Mucosa of gallbladder (tissue), 1 donor: ENCODE results near the gene GABBR2. TPM values are rescaled to one million over a fixed set of nuclear protein-coding genes. Genes with fewer than 3 reads are reported as not detected.

Experiments
- DNase-seq: peaks from one replicate; pipeline ENCODE4 v3.0.0-alpha.2; 2020; ENCODE audit warnings: low spot score
- total RNA-seq: library from RNA; stranded (reverse); gene quantifications from one replicate; pipeline ENCODE4 v1.2.1, GENCODE V29; 2021
- donor health status: DM: no; HTN: no; CAD: no.

The GABBR2 gene
- total RNA-seq, 1 donor from 2014 or later, result 0.29 TPM

DNA sequence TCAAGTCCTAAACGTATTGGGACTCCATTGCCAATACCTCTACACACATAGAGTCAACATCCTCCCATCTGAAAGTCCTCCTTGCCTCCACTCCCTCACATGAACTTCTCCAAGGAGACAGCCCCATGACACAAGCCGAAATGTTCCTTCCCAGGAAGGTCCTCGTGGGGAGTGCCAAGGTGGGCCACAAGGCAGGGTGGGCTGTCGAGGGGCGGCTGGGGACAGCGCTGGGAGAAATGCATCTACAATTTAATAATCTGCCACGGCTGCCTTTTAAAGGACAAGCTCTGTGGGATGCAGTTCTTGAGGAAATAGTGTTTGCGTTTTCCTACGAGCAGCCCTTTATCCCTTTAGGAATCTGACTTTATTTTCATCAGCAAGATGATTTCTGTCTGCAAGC lies 138.7 kb downstream of the GABBR2 start:
- DNase-seq, result peak; percentile 7

DNA sequence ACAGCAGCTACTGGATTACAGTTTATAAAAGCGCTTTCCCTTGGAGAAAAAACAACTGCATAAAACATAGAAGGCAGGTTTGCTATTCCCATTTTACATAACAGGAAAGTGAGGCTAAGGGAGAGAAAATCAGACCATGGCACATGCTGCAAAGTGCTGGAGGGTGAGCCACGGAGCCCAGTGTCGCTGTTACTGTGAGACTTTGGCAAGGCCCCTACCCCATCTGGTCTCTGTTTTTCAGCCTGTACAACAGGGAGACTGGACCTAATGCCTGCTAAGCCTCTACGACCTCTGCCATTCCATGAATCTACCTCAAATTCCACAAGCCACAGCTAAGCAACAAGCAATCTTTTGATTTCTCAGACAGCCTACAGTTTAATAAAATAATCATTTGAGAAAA lies 139.2 kb downstream of the GABBR2 start:
- peak; percentile 6 for DNase-seq

DNA sequence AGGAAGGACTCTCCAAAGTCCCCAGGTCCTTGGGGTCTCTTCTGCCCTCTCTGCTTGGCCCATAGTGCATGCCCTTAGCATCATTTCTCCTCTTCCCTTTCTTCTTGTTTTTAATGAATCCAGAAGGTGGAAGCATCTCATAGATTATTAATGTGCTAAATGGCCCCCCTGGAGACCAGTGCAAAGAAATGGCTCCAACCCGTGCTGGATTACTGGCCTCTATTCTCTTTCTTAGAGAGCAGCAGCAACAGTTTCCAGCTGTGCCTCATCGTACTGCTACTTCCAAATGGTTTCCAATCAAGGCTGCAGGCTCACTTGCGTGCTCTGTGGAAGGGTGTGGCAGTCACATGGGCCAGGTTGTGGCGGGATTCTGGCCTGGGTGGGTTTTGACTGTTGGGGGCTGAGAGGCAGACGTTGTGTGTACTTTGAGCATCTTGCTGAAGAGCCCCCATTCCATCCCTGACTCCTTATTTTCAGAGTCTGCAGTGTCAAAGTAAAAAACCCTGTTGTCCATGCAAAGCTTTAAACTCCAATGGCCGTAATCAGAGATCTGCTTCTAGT lies 139.7 kb downstream of the GABBR2 start:
- peak; percentile 2 for DNase-seq

DNA sequence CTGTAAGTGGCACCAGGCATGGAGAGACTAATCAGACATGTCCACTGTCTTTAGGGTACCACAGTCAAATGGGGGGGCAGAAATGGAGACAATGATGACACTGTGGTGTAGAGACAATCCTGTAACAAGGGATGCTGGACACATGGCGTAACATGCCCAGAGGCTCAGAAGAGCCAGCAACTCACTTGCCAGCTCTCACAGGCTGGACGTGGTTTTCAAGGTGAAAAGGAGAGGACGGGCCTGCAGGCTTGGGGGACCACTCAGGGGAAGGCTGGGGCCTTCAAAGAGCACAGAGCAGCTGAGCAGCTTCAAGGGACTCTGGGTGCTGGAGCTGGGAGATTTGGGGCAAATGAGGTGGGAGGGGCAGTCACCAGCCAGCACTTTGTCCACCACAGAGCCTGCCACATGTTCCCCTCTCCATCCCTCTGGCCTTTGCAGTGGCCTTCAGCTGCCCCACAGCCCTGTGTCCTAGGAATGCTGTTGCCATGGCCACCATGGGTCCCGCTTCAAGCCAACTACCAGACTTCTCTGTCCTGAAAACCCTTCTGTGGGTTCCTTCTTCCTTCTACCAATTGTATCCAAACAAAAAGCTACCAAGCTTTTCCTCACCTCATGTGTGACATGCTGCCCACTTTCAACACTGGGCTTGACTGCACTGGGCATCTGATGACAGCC lies 140.4 kb downstream of the GABBR2 start:
- DNase-seq, result peak; percentile 2

DNA sequence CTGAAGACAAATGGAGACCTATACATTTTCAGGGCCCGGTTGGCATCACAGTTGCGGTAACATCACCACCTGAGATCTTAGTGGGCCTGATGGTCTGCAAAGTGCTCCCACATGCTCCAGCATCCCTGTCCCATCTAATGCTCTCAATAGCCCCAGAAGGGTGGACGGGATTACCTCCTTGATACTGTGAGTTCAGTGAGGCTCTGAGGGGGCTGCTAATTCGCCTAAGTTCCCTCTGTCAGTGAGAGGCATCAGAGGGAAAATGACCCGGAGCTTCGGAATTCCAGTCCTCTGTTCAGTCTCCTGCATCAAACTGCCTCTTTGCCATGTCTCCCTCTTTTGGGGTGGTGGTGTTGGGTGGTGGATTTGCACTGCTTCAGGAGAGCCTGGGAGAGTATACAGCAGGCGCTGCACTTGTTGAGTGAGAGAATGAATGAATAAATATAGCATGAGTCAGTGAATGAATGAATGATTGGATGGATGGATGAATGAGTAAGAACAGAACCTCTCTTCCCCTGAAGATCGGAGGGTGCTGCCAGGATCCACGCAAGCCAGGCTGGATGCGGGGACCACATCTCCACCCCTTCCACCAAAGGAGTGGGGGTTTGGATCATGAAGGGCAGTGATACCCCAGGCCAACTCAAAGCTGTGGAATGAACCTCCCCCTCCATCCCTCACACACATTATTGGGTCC lies 141.0 kb downstream of the GABBR2 start:
- DNase-seq, result peak; percentile 4

DNA sequence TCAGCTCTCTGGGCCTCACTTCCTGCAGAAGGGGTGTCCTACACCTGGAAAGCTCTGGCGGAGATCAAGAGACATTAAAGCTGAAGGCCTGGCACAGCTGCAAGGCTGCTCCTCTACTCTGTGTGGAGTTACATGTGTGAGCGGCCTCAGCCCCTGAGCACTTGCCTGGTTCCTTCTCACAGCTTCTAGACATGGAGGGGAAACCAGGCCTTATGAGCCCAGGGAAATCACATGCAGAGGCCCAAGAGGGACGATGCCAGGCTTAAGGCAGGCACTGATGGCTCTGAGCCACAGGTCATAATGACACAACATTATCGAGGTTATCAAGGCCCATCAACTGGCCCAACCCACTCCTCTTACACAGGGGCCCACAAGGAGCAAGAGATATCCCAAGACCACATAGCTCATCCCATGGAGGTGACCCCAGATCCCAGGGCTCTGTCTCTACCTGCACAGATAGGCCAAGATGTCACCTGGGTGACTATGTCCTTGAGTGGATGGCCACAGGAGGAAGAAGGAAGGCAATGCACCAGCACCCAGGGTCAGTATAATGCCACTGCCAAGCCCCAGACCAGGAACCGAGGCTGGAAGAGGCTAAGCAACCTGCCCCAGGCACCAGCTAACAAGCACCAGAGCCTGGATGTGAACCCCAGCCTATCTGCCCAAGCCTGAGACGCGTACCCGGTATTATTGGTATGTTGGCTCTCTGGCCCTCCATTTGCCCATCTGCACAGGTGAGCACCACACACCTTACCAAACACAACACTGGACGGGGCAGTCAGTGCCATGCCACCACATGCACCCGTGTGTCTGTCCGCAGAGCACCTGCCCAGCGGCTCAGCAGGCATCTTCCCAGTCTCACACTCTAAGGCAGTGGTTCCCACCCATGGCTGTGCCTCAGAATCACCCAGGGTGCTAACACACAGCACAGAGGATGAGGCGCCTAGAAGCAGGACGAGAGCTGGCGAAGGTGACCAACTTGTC lies 143.3 kb downstream of the GABBR2 start:
- peak; percentile 7 for DNase-seq

DNA sequence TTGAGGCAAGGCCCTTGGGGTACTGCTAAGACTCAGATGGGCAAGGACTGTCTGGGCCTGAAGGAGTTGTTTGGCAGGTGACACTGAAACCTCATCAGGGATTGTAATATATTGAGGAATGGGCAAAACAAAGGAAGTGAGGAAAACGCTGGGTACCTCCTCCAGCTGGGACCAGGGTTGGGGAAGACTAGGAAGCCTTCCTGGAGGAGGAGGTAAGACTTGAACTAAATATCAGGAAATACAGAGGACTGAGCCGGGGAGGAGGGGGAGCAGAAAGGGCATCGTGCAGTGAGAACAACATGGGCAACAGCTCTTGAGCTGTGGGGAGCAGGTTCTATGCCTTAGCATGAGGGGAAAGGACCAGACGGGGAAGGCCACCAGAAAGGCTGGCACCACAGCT lies 144.0 kb downstream of the GABBR2 start:
- peak; percentile 9 for DNase-seq

DNA sequence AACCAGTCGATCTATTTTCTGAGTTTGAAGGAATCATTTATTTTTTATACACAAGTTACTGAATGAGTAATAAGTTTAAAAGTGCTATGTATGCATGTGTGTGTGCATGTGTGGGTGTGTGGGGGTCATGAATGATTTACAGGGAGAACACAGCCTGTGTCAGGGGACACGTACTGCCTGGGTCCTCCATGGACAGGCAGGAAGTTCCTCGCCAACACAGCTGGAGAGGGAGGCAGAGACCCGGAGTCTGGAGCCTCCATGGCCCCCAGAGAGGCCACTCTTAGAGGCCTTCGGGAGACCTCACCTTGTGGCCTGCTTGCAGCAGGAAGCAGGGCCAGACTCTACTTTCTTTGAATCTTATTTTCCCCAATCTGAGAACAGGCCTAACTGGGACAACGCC lies 144.7 kb downstream of the GABBR2 start:
- peak; percentile 4 for DNase-seq

DNA sequence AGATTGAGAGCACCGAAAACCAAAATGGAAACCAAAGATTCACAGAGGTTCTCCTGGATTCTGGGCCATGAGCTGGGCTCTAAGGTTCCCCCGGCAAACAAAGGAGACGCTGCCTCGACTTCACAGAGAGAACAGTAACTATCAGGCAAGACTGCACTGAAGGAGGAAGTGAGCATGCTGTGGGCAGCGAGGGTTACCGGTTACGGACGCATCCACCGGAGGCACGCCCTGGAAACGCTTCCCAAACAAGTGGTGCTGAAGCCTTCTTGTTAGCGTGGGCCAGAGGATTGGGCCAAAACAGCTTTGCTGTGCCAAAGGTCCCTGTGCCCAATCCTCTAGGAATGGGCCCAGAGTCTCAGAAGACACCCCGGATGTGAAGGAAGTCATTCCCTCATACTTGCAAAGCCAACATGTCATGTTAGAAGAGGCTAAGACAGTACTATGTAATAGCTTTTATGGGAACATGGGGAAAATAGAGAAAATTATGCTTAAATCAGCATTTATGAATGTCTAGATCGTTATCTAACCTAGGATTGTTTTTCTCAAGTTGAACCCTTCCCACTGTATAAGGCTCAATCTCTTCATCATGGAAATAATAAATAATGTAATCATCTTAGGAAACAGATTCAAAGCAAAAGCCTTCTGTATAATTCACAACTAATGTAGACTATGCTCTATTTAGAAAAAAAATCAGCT lies 145.4 kb downstream of the GABBR2 start:
- peak; percentile 1 for DNase-seq

DNA sequence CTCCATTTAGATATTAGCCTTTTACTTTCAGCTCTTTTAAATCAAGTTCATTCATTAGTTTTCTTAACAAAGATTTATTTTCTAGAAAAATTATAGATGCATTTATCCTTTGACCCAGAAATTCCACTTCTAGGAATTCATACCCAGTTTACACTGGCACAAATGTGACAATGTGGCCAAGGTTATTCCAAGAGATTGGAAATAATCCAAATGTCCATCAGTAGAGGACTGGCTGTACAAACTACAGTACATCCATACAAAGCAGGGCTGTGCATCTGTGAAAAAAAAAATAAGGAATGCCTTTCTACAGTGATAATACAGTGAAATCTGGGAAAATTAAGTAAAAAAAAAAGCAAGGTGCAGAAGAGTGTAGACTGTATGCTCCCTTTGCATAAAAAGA lies 149.2 kb downstream of the GABBR2 start:
- DNase-seq, result no peak

DNA sequence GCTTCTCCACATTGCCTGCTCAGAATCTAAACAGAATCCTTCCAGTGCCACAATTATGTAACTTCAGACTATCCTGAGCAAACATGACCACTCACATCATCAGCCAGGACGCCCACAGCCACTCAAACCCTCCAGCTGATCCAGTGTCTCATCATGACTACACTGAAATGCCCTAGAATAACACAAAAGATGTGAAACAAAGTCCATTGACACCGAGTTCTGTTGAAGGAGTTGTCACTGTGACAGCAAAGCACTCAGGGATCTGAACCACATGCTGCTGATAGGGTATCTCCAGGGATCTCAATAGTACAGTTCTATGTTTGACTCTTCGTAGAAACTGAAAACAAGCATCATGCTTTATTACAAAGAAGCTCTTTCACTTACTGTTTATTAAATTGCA lies 150.2 kb downstream of the GABBR2 start:
- no peak for DNase-seq

DNA sequence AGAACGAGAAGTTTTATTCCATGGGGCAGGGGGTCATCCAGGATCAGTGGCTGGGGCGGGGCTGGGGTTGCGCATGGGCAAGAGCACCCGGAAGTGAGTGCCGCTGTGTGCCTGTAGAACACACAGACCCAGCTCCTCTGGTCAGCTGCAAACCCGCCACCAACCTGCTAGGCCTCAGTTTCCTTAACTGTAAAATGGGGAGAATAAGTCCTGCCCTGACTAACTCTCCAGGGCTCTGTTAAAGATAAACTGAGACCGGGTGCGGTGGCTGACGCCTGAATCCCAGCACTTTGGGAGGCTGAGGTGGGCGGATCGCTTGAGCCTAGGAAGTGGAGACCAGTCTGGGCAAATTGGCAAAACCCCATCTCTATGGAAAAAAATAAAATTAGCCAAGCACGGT lies 152.2 kb downstream of the GABBR2 start:
- no peak for DNase-seq

DNA sequence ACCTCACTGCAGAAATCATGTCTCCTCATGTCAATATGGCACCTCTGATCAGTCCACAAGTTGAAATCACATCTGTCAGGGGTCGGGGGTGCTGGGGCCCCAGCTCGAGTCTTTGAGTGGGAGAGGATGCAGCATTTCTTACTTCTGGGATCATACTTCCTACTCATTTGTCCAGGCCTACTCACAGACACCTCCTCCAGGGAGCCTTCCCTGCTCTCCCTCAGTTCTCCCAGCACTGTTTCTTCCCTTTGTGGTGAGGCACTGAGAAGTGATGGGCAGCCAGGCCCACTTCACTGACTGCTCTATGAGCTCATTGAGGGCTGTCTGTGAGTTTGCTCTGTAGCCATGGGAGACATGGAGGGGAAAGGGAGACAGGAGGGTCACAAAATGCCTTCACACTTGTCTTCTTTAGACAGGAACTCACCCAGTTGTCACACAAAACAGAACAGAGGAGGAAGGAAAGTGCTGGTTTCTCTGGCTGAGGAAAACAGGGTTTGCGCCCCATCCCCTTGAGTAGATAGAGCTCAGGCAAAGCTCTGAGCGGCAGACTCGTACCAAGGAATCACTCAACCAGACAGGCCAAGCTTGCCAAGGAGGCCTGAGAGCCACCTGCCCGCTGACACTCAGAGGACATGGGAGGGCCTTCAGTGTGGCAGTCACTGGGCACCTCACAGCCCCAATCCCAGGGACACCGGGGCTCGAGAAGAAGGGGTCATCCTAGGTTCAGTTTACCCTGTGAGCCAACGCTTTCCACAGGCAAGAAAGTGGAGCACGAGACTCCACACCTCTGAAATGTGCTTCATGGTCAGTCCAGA lies 152.9 kb downstream of the GABBR2 start:
- DNase-seq, result no peak

DNA sequence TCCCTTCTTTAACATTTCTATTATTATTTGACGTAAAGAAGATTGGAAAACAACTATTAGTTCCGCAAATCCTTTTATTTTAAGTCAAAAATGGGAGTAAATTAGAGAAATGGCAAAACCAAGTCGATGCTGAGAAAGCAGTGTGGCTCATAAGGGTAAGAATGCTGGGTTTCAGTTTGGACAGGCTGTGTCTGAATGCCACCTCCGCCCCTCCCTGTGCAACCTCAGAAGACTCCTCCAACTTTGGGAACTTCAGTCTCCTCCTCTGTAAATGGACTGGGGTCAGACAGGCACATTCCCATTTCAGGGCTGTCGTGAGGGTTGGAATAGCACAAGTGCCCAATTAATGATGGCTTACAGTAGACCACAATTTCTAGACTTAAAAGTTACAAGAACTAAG lies 154.0 kb downstream of the GABBR2 start:
- DNase-seq, result no peak

DNA sequence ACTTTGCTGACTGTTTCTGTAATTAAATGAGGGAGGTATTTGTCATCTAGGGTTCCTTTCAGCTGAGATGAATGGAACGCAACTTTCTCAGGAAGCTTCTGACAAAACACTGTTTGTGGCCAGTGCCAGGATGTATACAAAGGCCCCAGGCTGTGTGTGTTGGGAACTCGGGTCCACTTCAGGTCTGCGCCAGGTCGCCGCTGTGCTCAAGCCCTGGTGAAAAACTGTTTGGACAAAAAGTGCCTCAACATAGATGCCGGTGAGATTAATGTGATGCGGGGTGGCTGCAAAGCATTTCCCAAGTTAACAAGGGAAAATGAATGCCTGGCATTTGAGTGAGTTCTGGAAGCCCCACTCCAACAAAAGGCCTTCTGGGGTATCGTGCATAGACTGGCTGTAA lies 156.4 kb downstream of the GABBR2 start:
- peak; percentile 6 for DNase-seq

DNA sequence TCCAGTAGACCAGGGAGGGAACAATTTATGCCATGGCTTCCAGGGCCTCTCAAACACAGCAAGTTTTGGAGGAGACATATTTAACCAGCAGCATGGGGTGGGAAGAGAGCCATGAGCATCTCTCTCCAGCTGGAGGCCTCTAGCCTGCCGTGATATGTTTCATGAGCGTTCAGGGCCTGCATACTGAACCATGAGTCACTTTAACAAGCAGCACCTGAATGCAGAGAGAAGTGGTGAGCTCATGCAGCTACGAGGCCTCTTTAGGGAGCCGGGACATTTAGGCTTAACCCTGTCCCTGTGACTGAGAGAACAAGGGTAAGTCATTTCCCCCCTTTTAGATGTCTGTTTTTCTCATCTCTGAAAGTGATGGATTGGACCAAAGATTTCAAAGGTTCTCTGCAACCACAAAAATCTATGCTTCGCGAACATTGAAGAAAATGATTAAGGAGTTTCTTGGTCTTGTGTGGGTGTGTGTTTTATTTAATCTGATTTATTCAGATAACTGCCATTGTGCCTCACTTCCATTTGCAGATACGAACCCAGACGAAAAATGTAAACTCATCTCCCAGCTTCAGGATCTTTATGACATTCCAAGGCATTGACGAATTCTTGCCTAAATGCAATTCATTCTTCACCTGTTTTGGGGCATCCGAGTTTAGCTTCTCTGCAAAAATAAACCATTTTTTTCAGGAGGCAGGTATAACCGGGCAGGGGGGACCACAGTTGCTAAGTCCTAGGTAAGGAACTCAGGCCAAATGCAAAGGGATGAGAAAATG lies 157.0 kb downstream of the GABBR2 start:
- peak; percentile 2 for DNase-seq

DNA sequence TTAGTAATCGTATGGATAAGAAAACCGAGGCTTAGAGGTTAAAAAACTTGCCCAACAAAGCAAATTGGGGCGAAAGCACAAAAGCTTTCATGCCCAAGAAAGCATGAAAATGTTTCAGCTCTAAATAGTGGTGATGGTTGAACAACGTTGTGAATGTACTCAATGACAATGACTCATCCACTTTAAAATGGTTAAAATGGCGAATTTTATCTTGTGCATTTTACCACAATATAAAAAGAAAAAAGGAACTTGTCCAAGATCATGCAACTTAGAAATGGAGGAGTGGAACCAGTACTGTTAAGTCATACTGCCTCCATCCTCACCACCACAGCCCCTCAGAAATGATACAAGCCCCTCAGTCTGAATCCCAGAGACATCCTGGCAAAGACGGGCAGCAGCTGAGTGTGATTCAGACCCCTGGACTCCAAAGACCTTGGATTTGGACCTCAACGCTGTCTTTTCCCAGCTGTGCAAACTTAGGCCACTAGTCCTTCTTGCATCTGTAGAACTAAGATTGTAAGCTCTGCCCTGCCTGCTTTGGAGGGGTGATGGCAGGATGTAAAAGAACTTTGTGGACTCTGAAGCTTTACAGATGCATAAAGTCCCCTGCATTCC lies 158.4 kb downstream of the GABBR2 start:
- no peak for DNase-seq

DNA sequence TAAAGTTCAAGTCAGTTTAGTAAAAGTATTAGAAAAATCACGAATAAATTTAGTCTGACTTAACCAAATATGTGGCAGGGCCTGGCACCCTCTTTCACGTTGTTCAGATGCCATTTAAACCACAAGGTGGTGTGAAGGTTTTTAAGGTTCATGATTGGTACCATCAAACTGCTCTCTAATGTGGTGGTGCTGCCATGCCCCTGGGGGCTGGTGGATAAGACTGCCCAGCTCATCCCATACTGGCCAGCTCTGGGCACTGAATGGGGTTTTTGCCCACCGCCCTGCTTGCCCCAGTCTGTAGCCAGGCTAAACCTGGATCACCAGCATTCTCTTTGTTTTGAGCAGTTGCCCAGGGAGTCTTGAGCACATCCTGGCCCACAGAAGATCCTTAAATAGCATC lies 159.3 kb downstream of the GABBR2 start:
- DNase-seq, result no peak

DNA sequence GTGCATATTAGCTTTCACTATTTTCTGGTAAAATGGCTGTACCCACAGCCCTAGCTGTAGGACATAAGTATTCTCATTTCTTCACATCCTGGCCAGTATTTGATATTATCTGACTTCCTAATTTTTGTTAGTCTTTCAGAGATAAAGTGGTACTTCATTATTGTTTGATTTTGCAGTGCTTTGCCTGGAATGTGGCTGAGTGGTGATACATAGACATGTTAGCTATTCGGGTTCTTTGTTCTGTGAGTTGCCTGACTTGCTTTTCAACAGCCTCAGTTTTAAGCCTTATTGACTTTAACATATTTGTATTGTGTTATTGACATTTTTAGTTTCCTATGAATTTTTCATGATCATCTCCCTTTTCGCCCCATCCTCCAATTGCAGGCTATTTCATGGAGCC lies 161.1 kb downstream of the GABBR2 start:
- no peak for DNase-seq
